A673 (cell line): Measurements from ENCODE around the gene FAAH. TPM values are rescaled to one million over a fixed set of nuclear protein-coding genes. Genes with fewer than 3 reads are reported as not detected.

Experiments used
- Bru-seq: library from RNA; stranded (reverse); fragments of 400-500 nt; gene quantifications from one replicate; lab custom pipeline; 2021; lab: Mats Ljungman, UMichigan
- BruChase-seq, 2 experiments: library from RNA; stranded (reverse); fragments of 400-500 nt; gene quantifications; one replicate each; lab custom pipeline; 2021; lab: Mats Ljungman, UMichigan
- BruUV-seq: library from RNA; stranded (reverse); fragments of 400-500 nt; replicated peaks from 2 replicates; lab custom pipeline; 2021; lab: Mats Ljungman, UMichigan
- CTCF ChIA-PET: fragments of 300-600 bp; sonication (Branson Sonifier 250); formaldehyde crosslinking; loops from one replicate; lab custom pipeline; 2022; ENCODE audit warnings: antibody characterized with exemption; lab: Charles Lee
- POLR2A ChIA-PET: fragments of 300-600 bp; sonication (Branson Sonifier 250); formaldehyde crosslinking; loops from one replicate; lab custom pipeline; 2022; ENCODE audit warnings: antibody characterized with exemption; ENCODE audit not compliant: low non-redundant PET; lab: Charles Lee
- DNase-seq: peaks from one replicate; pipeline ENCODE4 v3.0.0-alpha.2; 2015; ENCODE audit warnings: low spot score
- H3K27ac ChIP-seq: fragments of 200-600 bp; sonication (generic); 2 replicates; pipeline ENCODE4 v1.5.1; 2016; ENCODE audit warnings: mixed run types, low read depth, mild to moderate bottlenecking, mixed read lengths, antibody characterized with exemption, low read length; ENCODE audit not compliant: poor library complexity, severe bottlenecking
- H3K27me3 ChIP-seq: fragments of 200-600 bp; sonication (generic); replicated peaks from 2 replicates; pipeline ENCODE4 v1.6.1; 2017; ENCODE audit warnings: mixed run types, low read depth, mild to moderate bottlenecking, mixed read lengths, antibody characterized with exemption, low read length; ENCODE audit not compliant: insufficient read depth, poor library complexity
- H3K36me3 ChIP-seq: fragments of 200-600 bp; sonication (generic); 2 replicates; pipeline ENCODE4 v1.6.1; 2016; ENCODE audit warnings: mixed run types, mild to moderate bottlenecking, mixed read lengths, antibody characterized with exemption, low read length; ENCODE audit not compliant: insufficient read depth, poor library complexity, severe bottlenecking
- H3K4me1 ChIP-seq: fragments of 200-600 bp; sonication (generic); 2 replicates; pipeline ENCODE4 v1.6.1; 2017; ENCODE audit warnings: mixed run types, mild to moderate bottlenecking, mixed read lengths, antibody characterized with exemption, low read length; ENCODE audit not compliant: insufficient read depth, poor library complexity, severe bottlenecking
- H3K4me3 ChIP-seq: fragments of 200-600 bp; sonication (generic); 2 replicates; pipeline ENCODE4 v1.5.1; 2016; ENCODE audit warnings: low read depth, mixed run types, mild to moderate bottlenecking, mixed read lengths, low read length; ENCODE audit not compliant: poor library complexity, severe bottlenecking
- H3K9me3 ChIP-seq: fragments of 200-600 bp; sonication (generic); 2 replicates; pipeline ENCODE4 v1.6.1; 2016; ENCODE audit warnings: mixed run types, low read depth, mild to moderate bottlenecking, mixed read lengths, antibody characterized with exemption, low read length; ENCODE audit not compliant: poor library complexity, severe bottlenecking
- EZH2 ChIP-seq: fragments of 200-600 bp; sonication (generic); IDR thresholded peaks from 2 replicates; pipeline ENCODE4 v1.6.1; 2017; ENCODE audit warnings: borderline replicate concordance, low read depth, mild to moderate bottlenecking, mixed read lengths, antibody characterized with exemption, low read length; ENCODE audit not compliant: poor library complexity, severe bottlenecking
- intact Hi-C: fragments of 100-400 bp; cut with micrococcal nuclease; formaldehyde crosslinking; loops from one replicate; pipeline ENCODE4 v1.10.0; 2022; ENCODE audit not compliant: unreplicated experiment
- long read RNA-seq: library from polyadenylated mRNA; stranded (forward); transcript quantifications from one replicate; pipeline ENCODE4 v2.0.0, GENCODE V29; 2022
- total RNA-seq: library from RNA; stranded (reverse); gene quantifications from 2 replicates; pipeline ENCODE4 v1.2.3, GENCODE V29; 2021
- TF ChIP-seq, protein P1 (sequence below): fragments of 300-800, 200-600 bp; sonication (generic); conservative IDR thresholded peaks from 2 replicates; pipeline ENCODE4 v1.5.1; 2017; ENCODE audit warnings: low read depth, mild to moderate bottlenecking, antibody characterized with exemption, low read length, moderate library complexity, mixed read lengths

The FAAH gene
- total RNA-seq (3.2 and 3.4 TPM in 2 replicates), Bru-seq, nascent RNA (percentile 31 among the genes with signal in this experiment), BruChase-seq, experiment 1, labeled RNA remaining after a 2-hour chase (percentile 32 among the genes with signal in this experiment), BruChase-seq, experiment 2, labeled RNA remaining after a 6-hour chase (percentile 38 among the genes with signal in this experiment)
- long read RNA-seq, partial matches to known transcripts: 0 of 2 reads
- long read RNA-seq, other reads (novel, unspliced or antisense): 1 of 2 reads

DNA sequence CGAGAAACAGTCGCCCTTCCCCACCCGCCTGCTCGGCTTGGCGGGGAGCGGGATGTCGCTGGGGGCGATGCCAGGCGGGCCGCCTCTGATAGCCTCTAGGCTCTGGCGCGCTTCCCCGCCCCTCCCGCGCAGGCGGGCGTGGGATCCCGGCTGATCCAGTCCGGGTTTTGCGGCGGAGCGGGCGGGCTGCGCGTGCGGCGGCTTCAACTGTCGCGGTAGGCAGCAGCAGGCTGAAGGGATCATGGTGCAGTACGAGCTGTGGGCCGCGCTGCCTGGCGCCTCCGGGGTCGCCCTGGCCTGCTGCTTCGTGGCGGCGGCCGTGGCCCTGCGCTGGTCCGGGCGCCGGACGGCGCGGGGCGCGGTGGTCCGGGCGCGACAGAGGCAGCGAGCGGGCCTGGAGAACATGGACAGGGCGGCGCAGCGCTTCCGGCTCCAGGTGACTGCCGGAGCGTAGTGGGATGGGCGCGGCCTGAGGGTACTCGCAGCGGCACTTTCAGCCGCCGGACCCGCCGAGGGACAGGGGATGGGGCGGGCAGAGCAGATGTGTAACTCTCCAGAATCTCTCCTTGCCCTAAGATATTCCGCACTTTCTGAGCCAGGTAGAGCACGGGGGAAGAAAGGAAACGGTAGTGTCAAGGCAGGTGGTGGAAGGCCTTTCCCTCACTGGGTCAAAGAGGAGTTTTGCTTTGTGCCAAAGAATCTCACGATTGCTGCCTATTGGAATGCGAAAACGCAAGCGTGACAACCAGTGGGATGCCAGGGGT is at the start of gene FAAH:
Gene FAAH, plus strand, starts transcription at position 210 of the 764 bp plus-strand sequence. Its CDS starts 32 bp downstream, at position 242.
- H3K27ac ChIP-seq: no peak within 1 kb of the TSS
- peak; percentile 77 for DNase-seq
- TF ChIP-seq, protein P1, sequence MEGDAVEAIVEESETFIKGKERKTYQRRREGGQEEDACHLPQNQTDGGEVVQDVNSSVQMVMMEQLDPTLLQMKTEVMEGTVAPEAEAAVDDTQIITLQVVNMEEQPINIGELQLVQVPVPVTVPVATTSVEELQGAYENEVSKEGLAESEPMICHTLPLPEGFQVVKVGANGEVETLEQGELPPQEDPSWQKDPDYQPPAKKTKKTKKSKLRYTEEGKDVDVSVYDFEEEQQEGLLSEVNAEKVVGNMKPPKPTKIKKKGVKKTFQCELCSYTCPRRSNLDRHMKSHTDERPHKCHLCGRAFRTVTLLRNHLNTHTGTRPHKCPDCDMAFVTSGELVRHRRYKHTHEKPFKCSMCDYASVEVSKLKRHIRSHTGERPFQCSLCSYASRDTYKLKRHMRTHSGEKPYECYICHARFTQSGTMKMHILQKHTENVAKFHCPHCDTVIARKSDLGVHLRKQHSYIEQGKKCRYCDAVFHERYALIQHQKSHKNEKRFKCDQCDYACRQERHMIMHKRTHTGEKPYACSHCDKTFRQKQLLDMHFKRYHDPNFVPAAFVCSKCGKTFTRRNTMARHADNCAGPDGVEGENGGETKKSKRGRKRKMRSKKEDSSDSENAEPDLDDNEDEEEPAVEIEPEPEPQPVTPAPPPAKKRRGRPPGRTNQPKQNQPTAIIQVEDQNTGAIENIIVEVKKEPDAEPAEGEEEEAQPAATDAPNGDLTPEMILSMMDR: no peak
- TF ChIP-seq EZH2: peak; percentile 49
- H3K27me3 ChIP-seq: peaks cover 25% of the 10 kb centered on the region
- no peaks in the 10 kb centered on the region for H3K36me3 ChIP-seq
- peaks cover 17% of the 10 kb centered on the region for H3K9me3 ChIP-seq
- ChIA-PET CTCF (no interaction called here), POLR2A (interaction anchor here (0.6 kb wide), 2 partner anchors 23 to 113 kb away, joined by 3 to 6 read pairs; no protein-coding TSS in a partner anchor)
- BruUV-seq: no TSS peak
- H3K4me1 ChIP-seq: peaks cover 4% of the 10 kb centered on the region
- intact Hi-C loops: no loop called here
- peak within 1 kb of the TSS; percentile 46 for H3K4me3 ChIP-seq

DNA sequence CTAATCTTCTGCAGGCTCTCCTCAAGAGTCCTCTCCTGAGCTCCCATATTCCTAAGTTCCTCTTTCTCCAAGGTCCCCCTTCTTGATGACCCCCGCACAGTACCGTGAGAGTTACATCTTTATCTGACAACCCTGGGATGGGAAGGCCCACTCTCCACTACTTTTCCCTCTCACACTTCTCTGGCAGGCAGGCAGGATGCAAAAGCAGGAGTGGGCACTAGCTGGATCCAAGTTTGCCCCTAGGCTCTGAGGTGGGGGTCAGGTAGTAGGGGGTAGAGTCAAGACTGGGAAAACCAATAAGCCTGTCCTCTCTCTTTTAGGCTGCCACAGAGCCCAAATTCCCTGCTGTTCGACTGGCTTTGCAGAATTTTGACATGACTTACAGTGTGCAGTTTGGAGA is 49.6 kb upstream of the FAAH start:
- intact Hi-C loops: loop anchor here (5.0 kb wide), 1 partner anchor 97 kb away; the partner anchor contains the start of gene RAD54L
- TF ChIP-seq, protein P1: no peak
- no peak for DNase-seq
- peaks cover 4% of the 10 kb centered on the region for H3K4me1 ChIP-seq
- H3K4me3 ChIP-seq: no peak overlapping the region
- H3K27ac ChIP-seq: no peak overlapping the region
- no peaks in the 10 kb centered on the region for H3K27me3 ChIP-seq
- no TSS peak for BruUV-seq
- POLR2A ChIA-PET: interaction anchor here (0.6 kb wide), 1 partner anchor 411 kb away, joined by 5 read pairs; no protein-coding TSS in a partner anchor
- CTCF ChIA-PET: interaction anchor here (0.8 kb wide), 1 partner anchor 11 kb away, joined by 3 read pairs; no protein-coding TSS in a partner anchor
- H3K36me3 ChIP-seq: peaks cover 42% of the 10 kb centered on the region
- no peaks in the 10 kb centered on the region for H3K9me3 ChIP-seq

- ChIA-PET POLR2A (no interaction called here), CTCF (no interaction called here)
- TF ChIP-seq, protein P1: no peak
- no peak for TF ChIP-seq EZH2
- no peak for DNase-seq
- no peak overlapping the region for H3K27ac ChIP-seq
- H3K4me1 ChIP-seq: no peaks in the 10 kb centered on the region
- no peak overlapping the region for H3K4me3 ChIP-seq
- H3K27me3 ChIP-seq: no peaks in the 10 kb centered on the region
- peaks cover 50% of the 10 kb centered on the region for H3K36me3 ChIP-seq
- H3K9me3 ChIP-seq: no peaks in the 10 kb centered on the region
- BruUV-seq: no TSS peak
- intact Hi-C loops: no loop called here
Observed at GRCh38 chr1:46345281-46345680, 48.8 kb upstream of the FAAH start.
